GM21717 (cell line): ENCODE data around the gene RAB25.
"Not testable (repeated sequence)": the region's sequence is repeated elsewhere in the genome, so short reads cannot be mapped to it uniquely, and the experiment has no call there.

Experiments used
- ATAC-seq: cut with Tn5 transposase; IDR thresholded peaks from one replicate; pipeline ENCODE4 v1.9.1; 2021; ENCODE audit warnings: mild to moderate bottlenecking, moderate library complexity; ENCODE audit not compliant: unreplicated experiment

The RAB25 gene

GRCh38 chr1:156054500-156055280 lies 6.3 kb upstream of the RAB25 start, which contains the start of gene LAMTOR2:
Gene LAMTOR2, plus strand, starts transcription at chr1:156054782. Its CDS starts 108 bp downstream, at chr1:156054890.
- ATAC-seq: peak; percentile 56

DNA sequence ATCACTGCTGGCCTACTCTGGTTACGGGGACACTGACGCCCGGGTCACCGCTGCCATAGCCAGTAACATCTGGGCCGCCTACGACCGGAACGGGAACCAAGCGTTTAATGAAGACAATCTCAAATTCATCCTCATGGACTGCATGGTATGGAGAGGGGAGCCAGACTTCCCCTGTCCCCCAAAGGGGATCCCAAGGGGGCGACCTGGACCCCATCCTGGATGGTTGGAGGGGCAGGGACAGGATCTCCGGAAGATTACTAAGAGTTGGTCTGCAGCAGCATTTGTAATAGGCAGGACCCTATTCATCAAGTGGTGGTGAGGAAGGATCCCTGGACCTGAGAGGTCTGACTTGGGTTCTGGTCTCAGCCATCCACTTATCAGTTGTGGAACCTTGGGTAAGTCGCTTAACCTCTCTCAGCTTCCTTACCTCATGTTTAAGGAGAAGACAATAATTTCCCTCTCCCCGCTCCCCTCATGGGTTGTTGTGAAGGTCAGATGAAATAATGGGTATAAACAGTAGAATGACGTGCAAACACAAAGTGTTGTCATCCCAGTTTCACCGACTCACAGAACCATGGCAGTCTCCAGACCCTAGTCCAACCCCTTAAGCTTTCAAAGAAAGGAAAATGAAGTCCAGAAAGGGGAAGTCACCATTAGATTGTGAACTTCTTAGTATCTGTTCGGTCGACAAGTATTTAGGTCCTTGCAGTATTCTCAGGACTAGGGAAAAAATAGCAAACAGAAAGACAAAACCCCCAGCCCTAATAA lies 5.5 kb upstream of the RAB25 start:
- ATAC-seq: no peak

GRCh38 chr1:156056326-156056849 lies 4.6 kb upstream of the RAB25 start:
- no peak for ATAC-seq

DNA sequence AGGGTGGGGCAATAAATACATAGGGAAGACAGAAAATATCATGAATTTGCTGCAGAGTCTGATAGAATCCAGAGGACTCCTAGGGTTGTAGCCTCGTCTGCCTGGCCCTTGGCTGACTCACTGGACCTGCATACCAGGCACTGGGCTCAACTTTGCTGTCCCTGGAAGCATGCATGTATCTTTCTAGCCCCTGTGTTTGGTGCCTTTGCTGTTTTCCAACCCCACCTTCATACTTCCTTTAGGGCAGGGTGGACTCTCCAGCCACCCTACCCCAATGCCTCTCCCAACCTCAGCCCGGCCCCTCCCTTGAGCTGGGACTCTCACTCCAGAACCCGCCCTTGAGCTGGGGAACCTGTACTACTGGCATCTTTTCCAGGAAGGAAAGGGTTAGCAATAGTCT lies 1.2 kb downstream of the RAB25 start:
- ATAC-seq: no peak

- no peak for ATAC-seq
These were observed 3.0 kb downstream of the RAB25 start for GRCh38 chr1:156063997-156064285.

DNA sequence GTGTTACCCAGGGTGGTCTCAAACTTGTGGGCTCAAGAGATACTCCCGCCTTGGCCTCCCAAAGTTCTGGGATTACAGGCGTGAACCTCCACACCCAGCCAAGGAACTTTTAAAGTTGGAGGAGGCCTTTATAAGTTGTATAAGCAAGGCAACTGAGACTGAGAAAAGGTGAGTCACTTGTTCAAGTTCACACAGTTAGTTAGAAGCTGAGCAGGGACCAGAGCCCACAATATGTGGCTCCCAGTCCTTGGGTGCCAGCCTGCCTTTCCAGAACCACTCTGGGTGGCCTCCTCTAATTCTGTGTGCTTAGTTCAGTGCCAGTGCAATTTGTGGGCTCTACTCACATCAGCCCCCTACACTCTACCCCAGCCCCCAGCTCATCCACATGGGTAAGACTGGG lies 3.7 kb downstream of the RAB25 start:
- no peak for ATAC-seq

- ATAC-seq: no peak
These were observed 4.3 kb downstream of the RAB25 start for GRCh38 chr1:156065212-156065611.

DNA sequence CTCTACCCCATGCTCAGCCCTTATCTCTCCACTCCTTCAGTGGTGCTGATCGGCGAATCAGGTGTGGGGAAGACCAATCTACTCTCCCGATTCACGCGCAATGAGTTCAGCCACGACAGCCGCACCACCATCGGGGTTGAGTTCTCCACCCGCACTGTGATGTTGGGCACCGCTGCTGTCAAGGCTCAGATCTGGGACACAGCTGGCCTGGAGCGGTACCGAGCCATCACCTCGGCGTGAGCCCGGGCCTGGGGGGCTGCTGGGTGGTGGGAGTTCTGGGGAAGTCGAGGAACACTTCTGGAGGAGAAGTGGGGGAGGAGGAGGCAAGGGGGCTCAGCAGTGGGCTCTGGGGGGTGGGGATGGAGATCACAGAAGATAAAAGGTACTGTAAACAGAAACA lies 4.9 kb downstream of the RAB25 start:
- ATAC-seq: no peak

DNA sequence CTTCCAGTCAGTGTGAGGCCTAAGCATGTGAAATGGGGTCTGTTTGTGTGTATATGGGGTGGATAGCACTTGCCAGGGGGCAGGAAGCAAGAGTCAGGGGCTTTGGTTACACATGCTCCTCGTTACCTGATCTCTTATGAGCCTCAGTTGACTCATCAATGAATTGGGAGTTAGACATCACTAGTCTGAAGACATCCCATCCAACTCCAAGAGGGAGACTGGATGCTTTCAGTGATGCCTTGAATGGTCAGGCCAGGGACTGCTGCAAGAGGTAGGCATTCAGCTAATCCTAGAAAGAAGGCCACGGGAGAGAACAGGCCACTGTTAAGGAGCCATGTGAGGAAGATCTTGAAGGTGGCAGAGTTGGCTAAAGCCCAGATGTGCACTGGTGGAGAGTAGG lies 6.3 kb downstream of the RAB25 start:
- no peak for ATAC-seq

DNA sequence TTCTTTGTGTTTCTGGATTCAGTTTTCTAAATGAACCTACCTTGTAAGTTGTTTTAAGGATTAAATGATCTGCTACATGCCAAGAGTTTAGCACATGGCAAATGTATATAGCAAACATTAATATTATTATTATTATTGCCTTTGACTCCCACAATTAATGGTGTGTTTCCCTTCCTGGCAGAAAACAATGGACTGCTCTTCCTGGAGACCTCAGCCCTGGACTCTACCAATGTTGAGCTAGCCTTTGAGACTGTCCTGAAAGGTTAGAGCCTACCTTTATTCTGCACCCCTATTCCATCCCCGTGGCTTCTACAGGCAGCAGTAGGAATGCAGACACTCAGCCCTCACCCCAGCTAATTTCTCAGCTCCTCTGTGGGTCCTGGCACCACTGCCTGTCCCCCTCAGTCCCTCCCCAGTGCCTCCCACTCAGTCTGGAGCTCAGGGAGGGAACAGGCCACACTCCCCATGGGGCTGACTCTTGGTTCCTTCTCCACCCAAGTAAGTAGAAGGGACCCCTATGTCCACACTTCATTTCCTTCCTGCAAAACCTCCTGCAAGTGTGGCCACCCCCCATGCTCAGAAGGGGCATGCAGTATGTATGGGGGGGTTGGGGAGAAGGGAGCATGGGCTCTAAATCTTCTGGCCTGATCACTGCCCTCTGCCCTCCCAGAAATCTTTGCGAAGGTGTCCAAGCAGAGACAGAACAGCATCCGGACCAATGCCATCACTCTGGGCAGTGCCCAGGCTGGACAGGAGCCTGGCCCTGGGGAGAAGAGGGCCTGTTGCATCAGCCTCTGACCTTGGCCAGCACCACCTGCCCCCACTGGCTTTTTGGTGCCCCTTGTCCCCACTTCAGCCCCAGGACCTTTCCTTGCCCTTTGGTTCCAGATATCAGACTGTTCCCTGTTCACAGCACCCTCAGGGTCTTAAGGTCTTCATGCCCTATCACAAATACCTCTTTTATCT lies 8.8 kb downstream of the RAB25 start:
- ATAC-seq: no peak

- ATAC-seq: no peak
These were observed 9.6 kb downstream of the RAB25 start for GRCh38 chr1:156070548-156070947.

GRCh38 chr1:156071332-156071816 lies 10.4 kb downstream of the RAB25 start:
- ATAC-seq: not testable (repeated sequence)

DNA sequence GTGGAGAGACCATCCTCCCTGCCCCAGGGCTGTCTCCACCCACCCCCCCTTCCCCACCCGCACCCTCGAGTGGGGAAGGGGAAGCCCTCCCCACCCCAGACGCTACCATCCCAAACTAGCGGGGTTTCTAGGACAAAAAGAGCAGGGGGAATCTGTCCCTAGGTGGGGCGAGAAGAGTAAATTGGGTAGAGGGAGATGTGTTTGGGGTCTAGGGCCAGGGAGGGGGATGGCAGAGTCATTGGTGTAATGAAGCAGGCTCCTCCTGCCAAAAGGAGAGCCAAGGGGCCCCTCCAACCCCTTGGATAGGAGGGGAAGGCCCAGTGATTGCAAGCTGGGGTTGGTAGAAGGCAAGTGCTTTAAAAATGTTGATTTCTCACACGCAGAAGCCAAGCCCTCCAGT lies 11.3 kb downstream of the RAB25 start:
- ATAC-seq: no peak

DNA sequence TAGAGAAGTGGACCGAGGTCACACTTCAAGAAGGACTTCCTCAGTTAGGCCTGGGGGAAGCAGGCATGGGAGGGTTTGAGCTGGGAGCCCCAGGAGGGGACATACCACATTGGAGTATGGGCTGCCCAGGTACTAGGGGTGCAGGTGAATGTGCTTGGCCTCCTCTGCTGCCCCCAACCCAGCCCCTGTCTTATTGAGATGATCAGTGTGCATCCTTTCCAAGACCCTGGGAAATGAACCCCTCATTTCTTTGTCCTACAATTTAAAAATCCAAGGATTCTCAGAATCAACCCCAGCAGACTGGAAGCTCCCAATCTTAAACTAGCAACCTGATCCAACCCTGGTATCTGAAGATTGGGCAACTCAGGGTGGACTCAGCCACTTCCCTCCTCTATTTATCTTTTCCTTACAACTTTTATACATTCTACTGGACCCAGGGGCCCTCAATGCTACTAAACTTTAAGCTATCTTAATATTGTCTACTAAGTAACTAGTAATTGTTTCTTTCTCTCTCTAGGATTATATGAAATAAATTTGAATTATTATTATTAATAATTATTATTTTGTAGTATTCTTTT lies 12.2 kb downstream of the RAB25 start:
- ATAC-seq: no peak

DNA sequence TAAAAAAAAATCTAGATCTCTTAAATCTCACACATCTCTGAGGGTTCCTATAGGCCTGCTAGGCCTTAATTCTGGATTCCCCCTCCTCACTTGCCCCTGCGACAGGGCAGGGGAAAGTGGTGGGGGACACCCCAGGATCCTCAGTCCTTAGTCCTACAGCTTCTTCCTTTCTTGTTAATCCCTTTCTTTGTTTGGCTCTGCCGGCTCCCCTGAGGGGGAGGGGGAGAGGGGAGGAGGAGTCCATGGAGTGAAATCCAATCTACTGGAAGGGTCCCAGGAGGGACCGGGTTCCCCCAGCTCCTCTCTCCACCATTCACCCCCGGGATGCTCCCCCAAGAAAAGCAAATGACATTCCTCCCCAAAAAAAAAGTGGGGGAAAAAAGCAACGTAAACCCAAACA lies 12.8 kb downstream of the RAB25 start:
- no peak for ATAC-seq

DNA sequence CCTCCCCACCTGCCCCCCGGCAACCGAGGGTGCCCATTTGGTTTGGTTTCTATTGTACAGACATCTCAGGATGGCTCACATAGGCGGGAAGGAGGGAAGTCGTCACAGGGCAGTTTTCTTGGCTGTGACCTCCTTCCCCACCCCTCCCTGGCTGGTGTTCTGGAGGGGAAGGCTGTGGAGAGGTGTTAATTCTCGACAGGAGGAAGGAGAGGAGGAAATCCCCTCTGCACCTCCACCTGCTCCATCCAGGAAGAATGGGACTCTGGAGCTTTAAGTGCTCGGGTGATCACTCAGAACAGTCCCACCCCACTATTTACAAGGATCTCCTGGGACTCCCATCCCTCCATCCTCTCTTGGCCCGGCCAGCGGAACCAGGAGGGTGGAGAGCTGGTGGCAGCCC lies 13.7 kb downstream of the RAB25 start:
- ATAC-seq: no peak

DNA sequence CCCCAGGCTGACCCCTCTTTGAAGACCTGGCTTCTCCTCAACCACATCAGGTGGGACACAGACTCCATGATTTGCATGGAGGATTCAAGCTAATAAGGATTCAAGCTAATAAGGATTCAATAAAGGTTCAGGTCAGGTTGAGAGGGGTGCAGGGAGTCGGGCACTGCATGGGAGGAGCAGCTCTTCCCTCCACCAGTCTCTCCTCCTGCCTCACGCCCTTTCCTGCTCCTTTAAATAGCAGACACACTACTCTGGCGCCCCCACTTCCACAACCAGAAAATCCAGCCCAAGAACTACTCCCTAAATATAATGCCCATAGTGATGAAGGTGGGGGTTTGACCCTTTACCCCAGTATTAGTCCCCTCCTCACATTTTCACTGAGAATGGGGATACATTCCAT lies 14.2 kb downstream of the RAB25 start:
- no peak for ATAC-seq

DNA sequence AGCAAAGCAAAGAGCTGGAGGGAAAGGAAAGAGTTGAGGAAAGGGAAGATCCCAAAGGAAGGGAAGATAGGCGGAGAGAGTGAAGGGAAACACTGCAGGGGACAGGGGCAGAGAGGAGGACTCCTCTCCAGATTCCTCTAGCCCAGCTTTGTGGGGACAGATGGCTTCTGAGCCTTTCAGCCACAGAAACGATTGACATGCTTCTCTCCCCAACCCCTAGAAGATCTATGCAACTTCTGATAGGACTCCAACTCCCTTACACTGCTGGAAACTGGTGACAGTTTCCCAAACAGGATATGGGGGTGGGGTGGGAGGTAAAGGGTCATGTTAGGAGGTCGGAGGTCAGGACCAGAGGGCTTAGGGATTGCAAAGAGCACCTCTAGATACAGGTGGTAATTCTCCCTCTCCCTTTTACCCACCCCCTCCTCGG lies 14.8 kb downstream of the RAB25 start:
- ATAC-seq: no peak

DNA sequence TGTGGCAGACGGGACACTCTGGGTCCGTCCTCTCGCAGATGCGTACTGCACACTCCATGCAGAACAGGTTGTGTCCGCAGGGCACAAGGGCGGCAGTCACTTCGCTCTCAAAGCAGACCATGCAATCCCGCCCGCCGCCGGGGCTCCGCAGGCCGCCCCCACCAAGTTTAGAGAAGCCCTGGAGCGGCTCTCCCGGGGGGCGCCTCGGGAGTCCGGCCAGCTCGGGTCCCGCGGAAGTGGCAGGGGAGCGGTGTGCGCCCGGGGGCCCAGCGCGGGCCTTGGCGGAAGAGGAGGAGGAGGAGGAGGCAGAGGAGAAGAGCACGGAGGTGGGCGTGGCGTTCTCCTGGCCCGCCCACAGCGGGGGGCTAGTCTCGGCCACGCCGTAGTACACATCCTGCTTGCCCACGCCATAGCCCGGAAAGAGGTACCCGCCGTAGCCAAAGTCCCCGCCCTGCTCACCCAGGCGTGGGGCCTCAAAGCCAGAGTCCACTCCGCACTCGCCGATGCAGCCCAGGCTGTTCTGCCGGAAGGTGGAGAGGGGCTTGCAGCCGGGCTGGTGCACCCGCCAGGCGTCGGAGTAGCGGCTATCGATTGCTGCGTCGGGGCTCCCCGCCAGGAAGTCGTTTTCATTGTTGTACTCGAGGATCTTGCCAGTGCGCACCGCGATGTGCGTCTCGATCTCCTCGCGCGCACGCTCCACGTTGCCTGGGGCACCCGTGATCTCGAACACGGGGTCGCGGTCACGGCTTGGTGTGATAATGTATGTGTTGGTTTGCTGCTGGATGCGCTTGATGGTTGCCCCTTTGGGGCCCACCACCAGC lies 15.9 kb downstream of the RAB25 start:
- ATAC-seq: no peak

DNA sequence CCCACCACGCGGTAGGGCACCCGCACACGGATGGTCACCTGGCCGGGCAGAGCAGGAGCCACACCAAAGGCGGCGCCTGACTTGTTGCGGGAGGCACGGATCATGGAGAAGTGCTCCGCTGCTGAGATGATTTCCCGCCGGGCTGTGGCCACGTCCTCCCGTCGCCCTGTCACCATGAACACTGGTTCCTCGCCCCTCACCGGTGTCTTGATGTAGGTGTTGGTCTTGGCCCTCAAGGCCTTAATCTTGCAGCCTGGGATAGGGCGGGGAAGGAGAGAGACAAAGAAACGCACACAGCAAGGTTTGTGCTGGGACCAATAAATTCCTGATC lies 16.4 kb downstream of the RAB25 start:
- ATAC-seq: no peak
